ENCODE results near the gene TRIO. TPM values are rescaled to one million over a fixed set of nuclear protein-coding genes. Genes with fewer than 3 reads are reported as not detected.

TRIO gene
- total RNA-seq, 2 experiments from 2014 or later: 9.2 to 11.3 TPM

DNA sequence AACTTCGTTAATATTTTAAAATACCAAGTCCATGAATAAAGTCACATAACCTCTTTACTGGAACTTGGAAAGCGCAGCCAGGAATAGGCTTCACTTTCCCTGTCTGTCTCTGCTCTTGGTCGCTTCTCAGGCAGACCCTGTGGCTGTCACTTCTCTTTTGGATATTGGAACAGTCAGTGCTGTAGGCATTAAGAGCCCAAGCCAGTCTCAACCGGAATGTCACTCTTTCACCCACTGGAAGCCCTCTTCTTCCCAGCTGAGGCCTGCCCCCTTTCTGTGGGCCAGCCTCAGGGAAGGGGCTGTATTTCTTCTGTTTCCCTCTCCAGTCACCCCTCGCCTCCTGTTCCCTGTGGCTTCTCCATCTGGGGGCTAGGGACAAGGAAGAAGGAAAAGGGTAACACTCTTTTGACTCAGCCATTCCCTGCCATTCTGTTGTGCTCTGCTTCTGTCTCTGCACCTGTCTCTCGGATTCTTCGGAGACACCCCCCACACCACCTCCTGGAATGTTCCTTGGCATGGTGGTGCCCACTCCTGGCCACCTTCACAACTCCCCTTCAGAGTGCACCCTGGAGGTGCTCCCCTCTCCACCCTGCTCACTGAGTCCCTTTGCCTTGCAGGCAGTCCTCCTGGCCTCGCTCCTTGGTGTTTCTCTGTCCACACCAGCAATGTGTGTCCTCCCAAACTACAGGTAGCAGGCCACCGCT is 103.4 kb downstream of the TRIO start:
- POLR2A ChIA-PET: no interaction called here
- Mint-ChIP-seq H3K4me1 (peaks cover under 1% of the 10 kb centered on the region), H3K27me3 (peaks cover 1% of the 10 kb centered on the region), H3K9me3 (ENCODE audit: low read depth) (no peaks in the 10 kb centered on the region), H3K27ac (no peak overlapping the region), H3K4me3 (no peak overlapping the region), H3K36me3 (ENCODE audit: low read depth) (no peaks in the 10 kb centered on the region)
- DNase-seq (no peak), ATAC-seq (no peak)
- CTCF ChIA-PET: interaction anchor here (1.0 kb wide), 1 partner anchor 23 kb away, joined by 4 read pairs; no protein-coding TSS in a partner anchor
- intact Hi-C loops (cut with DNase I, micrococcal nuclease): no loop called here

- ATAC-seq: no peak
- Mint-ChIP-seq H3K36me3 (ENCODE audit: low read depth) (no peaks in the 10 kb centered on the region), H3K9me3 (ENCODE audit: low read depth) (no peaks in the 10 kb centered on the region), H3K4me3 (no peak overlapping the region), H3K4me1 (peaks cover 2% of the 10 kb centered on the region), H3K27me3 (peaks cover 1% of the 10 kb centered on the region), H3K27ac (no peak overlapping the region)
- ChIA-PET CTCF (interaction anchor here (1.0 kb wide), 1 partner anchor 23 kb away, joined by 4 read pairs; no protein-coding TSS in a partner anchor), POLR2A (no interaction called here)
- no peak for DNase-seq
- intact Hi-C loops (cut with DNase I, micrococcal nuclease): no loop called here
These were observed 103.9 kb downstream of the TRIO start for GRCh38 chr5:14247054-14247386.

GRCh38 chr5:14249258-14250082 is 106.3 kb downstream of the TRIO start:
- intact Hi-C loops (cut with DNase I, micrococcal nuclease): no loop called here
- no peak overlapping the region for H3K27ac Mint-ChIP-seq
- DNase-seq (no peak), ATAC-seq (no peak)
- ChIA-PET POLR2A (interaction anchor here (0.6 kb wide), 1 partner anchor 185 kb away, joined by 4 read pairs; no protein-coding TSS in a partner anchor), CTCF (interaction anchor here (1.0 kb wide), 1 partner anchor 21 kb away, joined by 7 read pairs; no protein-coding TSS in a partner anchor)
- H3K9me3 Mint-ChIP-seq (ENCODE audit: low read depth): no peaks in the 10 kb centered on the region
- peaks cover 1% of the 10 kb centered on the region for H3K27me3 Mint-ChIP-seq
- H3K4me1 Mint-ChIP-seq: peaks cover 4% of the 10 kb centered on the region
- no peaks in the 10 kb centered on the region for H3K36me3 Mint-ChIP-seq (ENCODE audit: low read depth)
- no peak overlapping the region for H3K4me3 Mint-ChIP-seq

DNA sequence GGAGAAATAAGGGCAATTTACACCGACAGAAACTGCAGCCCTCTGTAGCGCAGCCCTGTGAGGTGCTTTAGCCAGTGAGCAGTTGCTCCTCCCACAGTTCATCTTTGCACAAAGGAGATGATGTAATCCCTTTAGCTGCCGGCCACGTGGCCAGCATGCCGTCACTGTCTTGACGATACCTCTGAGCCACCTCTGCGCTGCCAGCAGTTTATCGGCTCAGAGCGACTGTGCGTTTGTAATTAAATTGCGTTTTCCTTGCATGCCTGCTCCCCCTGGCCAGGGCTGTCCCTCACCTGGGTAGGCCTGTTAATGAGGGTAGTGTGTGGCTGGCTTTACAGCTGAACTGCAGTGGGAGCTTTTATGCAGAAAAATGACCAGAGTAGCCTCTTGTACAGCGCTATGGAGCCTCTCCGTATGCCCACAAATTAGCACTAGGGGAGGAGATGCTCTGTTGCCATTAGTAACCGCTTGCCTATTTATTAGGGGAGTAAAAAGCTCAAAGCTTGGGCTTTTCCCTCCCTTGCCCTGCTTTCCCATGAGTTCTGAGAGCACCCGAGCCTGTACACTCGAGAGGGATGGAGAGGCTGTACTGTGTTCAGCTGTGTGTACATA is 107.0 kb downstream of the TRIO start:
- H3K27ac Mint-ChIP-seq: no peak overlapping the region
- ChIA-PET POLR2A (no interaction called here), CTCF (interaction anchor here (0.6 kb wide), 1 partner anchor 150 kb away, joined by 4 read pairs; no protein-coding TSS in a partner anchor)
- H3K4me1 Mint-ChIP-seq: peaks cover 4% of the 10 kb centered on the region
- no peak overlapping the region for H3K4me3 Mint-ChIP-seq
- H3K9me3 Mint-ChIP-seq (ENCODE audit: low read depth): no peaks in the 10 kb centered on the region
- DNase-seq: no peak
- H3K27me3 Mint-ChIP-seq: peaks cover 1% of the 10 kb centered on the region
- no peaks in the 10 kb centered on the region for H3K36me3 Mint-ChIP-seq (ENCODE audit: low read depth)
- no peak for ATAC-seq
- intact Hi-C loops (cut with DNase I, micrococcal nuclease): no loop called here

- CTCF ChIA-PET: no interaction called here
- Mint-ChIP-seq H3K9me3 (ENCODE audit: low read depth) (peaks cover 3% of the 10 kb centered on the region), H3K4me3 (no peak overlapping the region), H3K27me3 (peaks cover 1% of the 10 kb centered on the region), H3K27ac (no peak overlapping the region), H3K36me3 (ENCODE audit: low read depth) (no peaks in the 10 kb centered on the region), H3K4me1 (peaks cover 4% of the 10 kb centered on the region)
- DNase-seq: no peak
- intact Hi-C loops (cut with DNase I, micrococcal nuclease): no loop called here
- POLR2A ChIA-PET: no interaction called here
- ATAC-seq: no peak
These were observed 107.9 kb downstream of the TRIO start for GRCh38 chr5:14250748-14251701.

DNA sequence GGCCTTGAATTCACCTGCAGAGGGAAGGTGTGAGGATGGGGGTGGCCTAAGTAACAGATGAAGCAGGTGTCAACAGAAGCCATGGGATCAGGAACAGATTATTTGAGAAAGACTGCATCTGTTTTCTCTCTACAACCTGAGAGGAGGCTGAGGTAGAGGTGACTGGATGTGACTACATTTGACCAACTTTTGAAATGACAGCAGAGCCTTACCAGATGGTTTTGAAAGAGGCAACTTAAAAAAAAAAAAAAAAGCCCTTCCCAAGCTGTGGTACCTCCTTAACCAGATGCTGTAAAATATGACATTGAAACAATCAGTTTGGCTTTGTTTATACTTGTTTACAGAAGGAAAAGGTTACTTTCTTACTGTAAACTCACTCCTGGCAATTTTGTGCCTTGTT is 108.6 kb downstream of the TRIO start:
- Mint-ChIP-seq H3K27me3 (peaks cover 1% of the 10 kb centered on the region), H3K27ac (no peak overlapping the region), H3K4me3 (no peak overlapping the region), H3K9me3 (ENCODE audit: low read depth) (peaks cover 5% of the 10 kb centered on the region), H3K4me1 (peaks cover 4% of the 10 kb centered on the region), H3K36me3 (ENCODE audit: low read depth) (no peaks in the 10 kb centered on the region)
- CTCF ChIA-PET: no interaction called here
- intact Hi-C loops (cut with DNase I, micrococcal nuclease): no loop called here
- peak; percentile 23 for ATAC-seq
- DNase-seq: no peak
- POLR2A ChIA-PET: no interaction called here

GRCh38 chr5:14252793-14253192 is 109.7 kb downstream of the TRIO start:
- Mint-ChIP-seq H3K4me1 (peaks cover 4% of the 10 kb centered on the region), H3K4me3 (no peak overlapping the region), H3K9me3 (ENCODE audit: low read depth) (peaks cover 5% of the 10 kb centered on the region), H3K27me3 (no peaks in the 10 kb centered on the region), H3K27ac (no peak overlapping the region), H3K36me3 (ENCODE audit: low read depth) (no peaks in the 10 kb centered on the region)
- CTCF ChIA-PET: no interaction called here
- DNase-seq: no peak
- no peak for ATAC-seq
- intact Hi-C loops (cut with DNase I, micrococcal nuclease): no loop called here
- POLR2A ChIA-PET: no interaction called here

DNA sequence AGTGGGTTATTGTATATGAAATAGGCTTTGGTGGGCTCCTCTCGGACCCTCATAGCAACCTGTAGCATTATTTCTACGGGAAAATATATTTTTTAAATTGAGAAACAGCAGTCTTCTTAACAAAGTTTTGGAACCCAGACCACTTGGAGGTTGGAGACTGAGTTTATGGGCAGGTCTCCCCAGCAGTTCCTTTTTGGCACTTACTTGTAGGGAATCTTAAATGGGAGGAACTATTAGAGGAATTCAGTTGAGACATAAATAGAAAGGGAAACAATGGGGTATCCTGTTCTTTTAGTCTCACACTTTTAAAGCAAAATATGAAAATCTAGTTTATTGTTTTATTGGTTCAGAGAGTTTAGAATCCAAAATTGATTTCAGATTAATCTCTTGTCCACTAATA is 111.5 kb downstream of the TRIO start:
- Mint-ChIP-seq H3K27me3 (no peaks in the 10 kb centered on the region), H3K36me3 (ENCODE audit: low read depth) (no peaks in the 10 kb centered on the region), H3K9me3 (ENCODE audit: low read depth) (peaks cover 5% of the 10 kb centered on the region), H3K4me1 (peaks cover 4% of the 10 kb centered on the region), H3K27ac (no peak overlapping the region), H3K4me3 (no peak overlapping the region)
- ATAC-seq: no peak
- intact Hi-C loops (cut with DNase I, micrococcal nuclease): no loop called here
- ChIA-PET POLR2A (no interaction called here), CTCF (no interaction called here)
- DNase-seq: no peak

GRCh38 chr5:14256026-14256690 is 113.0 kb downstream of the TRIO start:
- POLR2A ChIA-PET: no interaction called here

DNA sequence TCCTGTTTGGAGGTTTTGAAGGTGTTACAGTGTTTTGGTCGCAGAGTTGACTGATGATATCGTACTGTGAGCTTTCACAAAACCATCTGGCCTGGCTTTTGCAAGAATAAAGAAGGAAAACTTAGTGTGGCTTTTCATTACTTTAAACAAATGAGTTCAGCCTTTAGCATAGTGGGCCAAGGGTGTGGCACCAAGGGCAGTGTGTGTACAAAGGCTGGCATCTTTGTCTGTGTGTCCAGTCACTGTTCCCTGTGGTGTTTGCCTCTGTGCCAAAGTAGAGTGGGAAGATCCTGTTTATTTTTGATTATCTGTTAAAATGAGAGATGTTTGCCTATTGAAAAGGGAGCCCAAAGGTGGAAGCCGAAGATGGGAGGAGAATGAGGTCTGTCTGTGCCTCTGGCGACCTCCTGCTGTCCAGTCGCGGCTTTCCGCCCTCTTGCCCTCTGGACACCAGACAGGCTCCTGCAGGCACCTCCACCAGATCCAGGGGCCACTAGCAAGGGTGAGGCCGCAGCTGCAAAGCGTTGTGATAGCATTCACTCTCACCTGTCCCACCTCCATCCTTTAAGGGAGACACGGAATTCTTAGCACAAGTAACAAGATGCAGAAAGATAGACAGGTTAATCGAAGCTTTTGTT is 113.7 kb downstream of the TRIO start:
- Mint-ChIP-seq H3K27ac (no peak overlapping the region), H3K4me1 (peaks cover 8% of the 10 kb centered on the region), H3K36me3 (ENCODE audit: low read depth) (no peaks in the 10 kb centered on the region), H3K9me3 (ENCODE audit: low read depth) (peaks cover 5% of the 10 kb centered on the region), H3K27me3 (no peaks in the 10 kb centered on the region), H3K4me3 (no peak overlapping the region)
- CTCF ChIA-PET: no interaction called here
- DNase-seq (no peak), ATAC-seq (no peak)
- POLR2A ChIA-PET: no interaction called here
- intact Hi-C loops (cut with DNase I, micrococcal nuclease): no loop called here

More at GRCh38 chr5:14256026-14256690, 113.0 kb downstream of the TRIO start:
- Mint-ChIP-seq H3K27ac (no peak overlapping the region), H3K36me3 (ENCODE audit: low read depth) (no peaks in the 10 kb centered on the region), H3K4me1 (peaks cover 6% of the 10 kb centered on the region), H3K27me3 (no peaks in the 10 kb centered on the region), H3K4me3 (no peak overlapping the region), H3K9me3 (ENCODE audit: low read depth) (peaks cover 5% of the 10 kb centered on the region)
- no peak for ATAC-seq
- DNase-seq: no peak
- CTCF ChIA-PET: no interaction called here
- intact Hi-C loops (cut with DNase I, micrococcal nuclease): no loop called here
